Measurements from ENCODE around the gene CCDC60. TPM values are rescaled to one million over a fixed set of nuclear protein-coding genes. Genes with fewer than 3 reads are reported as not detected.

The CCDC60 gene
- total and polyA plus RNA-seq, 10 of the 15 experiments (the other 5 are each of a cell fraction or from before 2014, with no cell fraction given), result 0.19 TPM; not detected in 9

- FAIRE-seq, result no peak
- RAD21 ChIA-PET (ENCODE audit: unreplicated experiment), result no interaction called here
Observed at GRCh38 chr12:119381471-119382235, 47.1 kb downstream of the CCDC60 start.

GRCh38 chr12:119383206-119383605 lies 48.7 kb downstream of the CCDC60 start:
- ChIA-PET CTCF (no interaction called here), POLR2A (no interaction called here), RAD21 (ENCODE audit: unreplicated experiment) (no interaction called here), SMC1A (ENCODE audit: uncharacterized antibody, unreplicated experiment) (no interaction called here)
- H3K4me3 ChIP-seq, result no peak overlapping the region
- in situ Hi-C loops (cut with MboI) (no loop called here), intact Hi-C loops (cut with micrococcal nuclease; ENCODE audit: unreplicated experiment) (no loop called here)
- no peak for DNase-seq (ENCODE audit: low read depth, low spot score)
- H3K9me3 ChIP-seq (replicated peaks; ENCODE audit: control insufficient read depth, insufficient read depth, low read length), result no peaks in the 10 kb centered on the region
- BruUV-seq (replicated peaks), result no TSS peak
- no peaks in the 10 kb centered on the region for H3K36me3 ChIP-seq (ENCODE audit: control insufficient read depth in 2 of 2, insufficient read depth in 2 of 2, low read length in 1 of 2)
- no peaks in the 10 kb centered on the region for H4K20me1 ChIP-seq (ENCODE audit: control insufficient read depth, insufficient read depth)
- FAIRE-seq, result no peak
- H3K79me2 ChIP-seq (ENCODE audit: control insufficient read depth, insufficient read depth, low read length), result no peaks in the 10 kb centered on the region
- WGBS (ENCODE audit: insufficient coverage, insufficient replicate concordance, low lambda C conversion rate, missing lambda C conversion rate), result 43% methylated on average over 7 of the region's 7 CpGs
- H3K4me2 ChIP-seq (ENCODE audit: control insufficient read depth, insufficient read depth), result no peak overlapping the region
- no peak overlapping the region for H2AFZ ChIP-seq (ENCODE audit: control insufficient read depth, low read depth, low read length)
- no peaks in the 10 kb centered on the region; a peak in 1 of 4 replicates for H3K27me3 ChIP-seq (replicated peaks in 1 of 2; ENCODE audit: control insufficient read depth in 2 of 2, insufficient read depth in 2 of 2, low read length in 1 of 2)
- no peak overlapping the region for H3K27ac ChIP-seq (ENCODE audit: control insufficient read depth, insufficient read depth)
- H3K9ac ChIP-seq (ENCODE audit: control insufficient read depth, insufficient read depth, low read length), result no peak overlapping the region
- no peaks in the 10 kb centered on the region for H3K4me1 ChIP-seq (ENCODE audit: control insufficient read depth, insufficient read depth, low read length)
- ATAC-seq, result no peak
- no peak for TF ChIP-seq RCOR1 (conservative IDR thresholded peaks at IDR 0.05; ENCODE audit: low read depth, low read length)
- no peak for TF ChIP-seq FOS (IDR thresholded peaks at IDR 0.05; ENCODE audit: borderline replicate concordance, extremely low read depth, insufficient read length)
- TF ChIP-seq, protein P1, sequence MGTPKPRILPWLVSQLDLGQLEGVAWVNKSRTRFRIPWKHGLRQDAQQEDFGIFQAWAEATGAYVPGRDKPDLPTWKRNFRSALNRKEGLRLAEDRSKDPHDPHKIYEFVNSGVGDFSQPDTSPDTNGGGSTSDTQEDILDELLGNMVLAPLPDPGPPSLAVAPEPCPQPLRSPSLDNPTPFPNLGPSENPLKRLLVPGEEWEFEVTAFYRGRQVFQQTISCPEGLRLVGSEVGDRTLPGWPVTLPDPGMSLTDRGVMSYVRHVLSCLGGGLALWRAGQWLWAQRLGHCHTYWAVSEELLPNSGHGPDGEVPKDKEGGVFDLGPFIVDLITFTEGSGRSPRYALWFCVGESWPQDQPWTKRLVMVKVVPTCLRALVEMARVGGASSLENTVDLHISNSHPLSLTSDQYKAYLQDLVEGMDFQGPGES (IDR thresholded peaks at IDR 0.05), result no peak
- no peak for TF ChIP-seq ZZZ3 (IDR thresholded peaks at IDR 0.05; ENCODE audit: control insufficient read depth, insufficient read length, low read depth)
- TF ChIP-seq, protein P2, sequence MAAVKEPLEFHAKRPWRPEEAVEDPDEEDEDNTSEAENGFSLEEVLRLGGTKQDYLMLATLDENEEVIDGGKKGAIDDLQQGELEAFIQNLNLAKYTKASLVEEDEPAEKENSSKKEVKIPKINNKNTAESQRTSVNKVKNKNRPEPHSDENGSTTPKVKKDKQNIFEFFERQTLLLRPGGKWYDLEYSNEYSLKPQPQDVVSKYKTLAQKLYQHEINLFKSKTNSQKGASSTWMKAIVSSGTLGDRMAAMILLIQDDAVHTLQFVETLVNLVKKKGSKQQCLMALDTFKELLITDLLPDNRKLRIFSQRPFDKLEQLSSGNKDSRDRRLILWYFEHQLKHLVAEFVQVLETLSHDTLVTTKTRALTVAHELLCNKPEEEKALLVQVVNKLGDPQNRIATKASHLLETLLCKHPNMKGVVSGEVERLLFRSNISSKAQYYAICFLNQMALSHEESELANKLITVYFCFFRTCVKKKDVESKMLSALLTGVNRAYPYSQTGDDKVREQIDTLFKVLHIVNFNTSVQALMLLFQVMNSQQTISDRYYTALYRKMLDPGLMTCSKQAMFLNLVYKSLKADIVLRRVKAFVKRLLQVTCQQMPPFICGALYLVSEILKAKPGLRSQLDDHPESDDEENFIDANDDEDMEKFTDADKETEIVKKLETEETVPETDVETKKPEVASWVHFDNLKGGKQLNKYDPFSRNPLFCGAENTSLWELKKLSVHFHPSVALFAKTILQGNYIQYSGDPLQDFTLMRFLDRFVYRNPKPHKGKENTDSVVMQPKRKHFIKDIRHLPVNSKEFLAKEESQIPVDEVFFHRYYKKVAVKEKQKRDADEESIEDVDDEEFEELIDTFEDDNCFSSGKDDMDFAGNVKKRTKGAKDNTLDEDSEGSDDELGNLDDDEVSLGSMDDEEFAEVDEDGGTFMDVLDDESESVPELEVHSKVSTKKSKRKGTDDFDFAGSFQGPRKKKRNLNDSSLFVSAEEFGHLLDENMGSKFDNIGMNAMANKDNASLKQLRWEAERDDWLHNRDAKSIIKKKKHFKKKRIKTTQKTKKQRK (IDR thresholded peaks at IDR 0.05; ENCODE audit: low read depth, low read length), result no peak
- TF ChIP-seq SPI1 (IDR thresholded peaks at IDR 0.05; ENCODE audit: borderline replicate concordance, insufficient read depth, low read depth, low read length), result no peak
- TF ChIP-seq NR2C1 (IDR thresholded peaks at IDR 0.05), result no peak
- no peak for TF ChIP-seq SRF (IDR thresholded peaks at IDR 0.05; ENCODE audit: low read depth in 2 of 2, low read length in 2 of 2)
- no peak for TF ChIP-seq IRF5 (IDR thresholded peaks at IDR 0.05; ENCODE audit: borderline replicate concordance)

More at GRCh38 chr12:119381471-119382235, 47.1 kb downstream of the CCDC60 start:
- TF ChIP-seq BACH1 (IDR thresholded peaks at IDR 0.05; ENCODE audit: borderline replicate concordance) (no peak), NFXL1 (IDR thresholded peaks at IDR 0.05; ENCODE audit: borderline replicate concordance) (no peak), POLR2AphosphoS2 (IDR thresholded peaks at IDR 0.05; ENCODE audit: low read depth, low read length) (no peak), ZZZ3 (IDR thresholded peaks at IDR 0.05; ENCODE audit: control insufficient read depth, insufficient read length, low read depth) (no peak)
- Histone ChIP-seq H3K4me2 (ENCODE audit: control insufficient read depth, insufficient read depth) (no peak overlapping the region), H3K79me2 (ENCODE audit: control insufficient read depth, insufficient read depth, low read length) (no peaks in the 10 kb centered on the region), H3K9me3 (replicated peaks; ENCODE audit: control insufficient read depth, insufficient read depth, low read length) (no peaks in the 10 kb centered on the region), H3K27ac (ENCODE audit: control insufficient read depth, insufficient read depth) (no peak overlapping the region), H3K4me3 (no peak overlapping the region), H2AFZ (ENCODE audit: control insufficient read depth, low read depth, low read length) (no peak overlapping the region), H3K36me3 (ENCODE audit: control insufficient read depth in 2 of 2, insufficient read depth in 2 of 2, low read length in 1 of 2) (no peaks in the 10 kb centered on the region), H3K4me1 (ENCODE audit: control insufficient read depth, insufficient read depth, low read length) (no peaks in the 10 kb centered on the region), H3K9ac (ENCODE audit: control insufficient read depth, insufficient read depth, low read length) (no peak overlapping the region), H4K20me1 (ENCODE audit: control insufficient read depth, insufficient read depth) (no peaks in the 10 kb centered on the region), H3K27me3 (replicated peaks in 1 of 2; ENCODE audit: control insufficient read depth in 2 of 2, insufficient read depth in 2 of 2, low read length in 1 of 2) (no peaks in the 10 kb centered on the region; a peak in 1 of 4 replicates)
- BruUV-seq (replicated peaks), result no TSS peak
- 34% methylated on average over 5 of the region's 5 CpGs for WGBS (ENCODE audit: insufficient coverage, insufficient replicate concordance, low lambda C conversion rate, missing lambda C conversion rate)
- intact Hi-C loops (cut with micrococcal nuclease; ENCODE audit: unreplicated experiment), result no loop called here
- ChIA-PET SMC1A (ENCODE audit: uncharacterized antibody, unreplicated experiment) (no interaction called here), CTCF (interaction anchor here (2.0 kb wide), 1 partner anchor 32 kb away, joined by 5 read pairs; no protein-coding TSS in a partner anchor), POLR2A (no interaction called here)
- ATAC-seq (no peak), DNase-seq (ENCODE audit: low read depth, low spot score) (no peak)
- in situ Hi-C loops (cut with MboI), result no loop called here

All from GM12878 (cell line).